AG04450 (cell line): ENCODE data around the gene TRIM71. TPM values are rescaled to one million over a fixed set of nuclear protein-coding genes. Genes with fewer than 3 reads are reported as not detected.

Experiments
- CTCF ChIA-PET: fragments of 300-600, 350-600 bp; formaldehyde crosslinking; extraction: SDS; loops from one replicate; lab custom pipeline; 2022; ENCODE audit warnings: antibody characterized with exemption, inconsistent platforms; lab: Charles Lee
- POLR2A ChIA-PET: fragments of 350-600 bp; formaldehyde crosslinking; extraction: SDS; loops from one replicate; lab custom pipeline; 2021; ENCODE audit warnings: antibody characterized with exemption, inconsistent platforms; lab: Yijun Ruan, JAX
- DNase-seq: peaks from one replicate; pipeline ENCODE4 v3.0.0-alpha.2; 2011; ENCODE audit warnings: low read depth, low spot score
- H3K27ac ChIP-seq: one replicate; pipeline ENCODE4 v1.5.1; 2012; ENCODE audit warnings: low read depth, low read length, control low read depth
- H3K27me3 ChIP-seq: one replicate; pipeline ENCODE4 v1.6.0; 2012; ENCODE audit warnings: low read length; ENCODE audit not compliant: control insufficient read depth, insufficient read depth
- H3K4me3 ChIP-seq: 2 replicates; pipeline ENCODE4 v1.5.1; 2011; ENCODE audit warnings: mild to moderate bottlenecking, low read depth, low read length, control low read depth
- H3K9me3 ChIP-seq: 2 replicates; pipeline ENCODE4 v1.5.1; 2012; ENCODE audit warnings: low read length; ENCODE audit not compliant: control insufficient read depth, insufficient read depth
- CTCF ChIP-seq: IDR thresholded peaks from 2 replicates; pipeline ENCODE4 v1.5.1; 2011; ENCODE audit warnings: low read depth, low read length, control low read depth, inconsistent platforms
- polyA minus RNA-seq: library from RNA; depleted of rRNA, polyadenylated mRNA; stranded (reverse); fragments of >200 nt; gene quantifications from 2 replicates; pipeline ENCODE4 v1.2.3, GENCODE V29; 2011; rRNA and poly(A)+ RNA removed
- polyA plus RNA-seq: library from polyadenylated mRNA; depleted of rRNA; stranded (reverse); fragments of >200 nt; gene quantifications from 2 replicates; pipeline ENCODE4 v1.2.3, GENCODE V29; 2011; rRNA removed

TRIM71 gene
- polyA plus RNA-seq = not detected in 2 replicates
- polyA minus RNA-seq = not detected in 2 replicates

DNA sequence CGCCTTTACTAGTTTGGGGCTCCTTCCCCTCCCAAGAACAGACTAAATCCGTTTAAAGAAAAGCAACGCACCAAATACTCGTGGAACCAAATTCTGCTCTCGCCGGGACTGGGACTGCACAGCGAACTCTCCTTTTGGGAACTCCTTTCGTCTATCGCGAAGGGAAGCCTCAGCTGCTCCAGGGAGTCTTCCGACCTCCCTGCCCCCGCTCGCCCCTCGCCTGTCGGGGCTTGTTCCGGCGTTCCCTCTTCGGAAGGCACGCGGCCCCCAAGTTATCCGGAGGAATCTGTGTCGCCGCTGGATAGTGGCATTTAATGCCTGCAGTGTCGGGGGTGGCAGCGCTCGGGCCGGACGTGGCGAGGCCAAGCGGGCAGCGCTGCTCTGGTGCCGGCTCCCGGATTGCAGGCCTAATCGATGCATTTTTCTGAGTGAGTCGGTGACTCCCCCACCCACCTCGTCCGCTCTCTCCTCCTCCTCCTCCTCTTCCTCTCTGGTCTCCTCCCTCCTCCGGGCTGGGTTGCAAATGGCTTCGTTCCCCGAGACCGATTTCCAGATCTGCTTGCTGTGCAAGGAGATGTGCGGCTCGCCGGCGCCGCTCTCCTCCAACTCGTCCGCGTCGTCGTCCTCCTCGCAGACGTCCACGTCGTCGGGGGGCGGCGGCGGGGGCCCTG lies at the start of gene TRIM71:
Gene TRIM71, plus strand, starts transcription at position 440 of the 671 bp plus-strand sequence. Its CDS starts 84 bp downstream, at position 524.
- H3K27ac ChIP-seq = no peak within 1 kb of the TSS
- peaks cover 15% of the 10 kb centered on the region for H3K9me3 ChIP-seq
- H3K4me3 ChIP-seq = peak within 1 kb of the TSS; percentile 32; the same call in 1 of the 2 replicates
- ChIA-PET POLR2A (no interaction called here), CTCF (no interaction called here)
- TF ChIP-seq CTCF = no peak
- no peak for DNase-seq
- peaks cover 77% of the 10 kb centered on the region for H3K27me3 ChIP-seq

DNA sequence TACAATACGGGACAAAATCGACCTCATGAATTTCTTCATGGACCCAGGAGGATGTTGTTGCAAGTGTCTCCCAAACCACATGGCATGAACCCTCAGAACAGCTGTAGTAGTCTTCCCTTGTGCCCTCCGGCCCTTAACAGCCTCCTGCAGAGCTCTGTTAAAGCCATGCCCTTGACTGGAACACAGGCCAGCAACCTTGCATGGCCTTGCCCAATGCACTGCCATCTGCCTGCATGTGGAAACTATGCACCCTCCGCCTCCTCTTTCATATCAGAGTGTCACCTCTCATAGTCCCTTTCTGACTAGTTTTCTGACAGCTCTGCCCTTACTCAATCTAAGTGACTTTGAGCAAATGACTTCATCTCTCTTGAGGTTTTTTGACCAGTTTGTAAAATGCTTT lies 39.4 kb upstream of the TRIM71 start:
- no peak for DNase-seq
- ChIA-PET CTCF (interaction anchor here (1.0 kb wide), 1 partner anchor 45 kb away, joined by 4 read pairs; no protein-coding TSS in a partner anchor), POLR2A (interaction anchor here (0.6 kb wide), 1 partner anchor 277 kb away, joined by 4 read pairs; no protein-coding TSS in a partner anchor)
- no peak overlapping the region for H3K27ac ChIP-seq
- no peak for TF ChIP-seq CTCF
- H3K4me3 ChIP-seq = no peak overlapping the region
- H3K27me3 ChIP-seq = no peaks in the 10 kb centered on the region
- H3K9me3 ChIP-seq = no peaks in the 10 kb centered on the region

- CTCF ChIA-PET = interaction anchor here (0.9 to 2.8 kb wide), 18 partner anchors 10 to 457 kb away, joined by 3 to 29 read pairs (median 4); no protein-coding TSS in a partner anchor
- TF ChIP-seq CTCF = no peak
- no peak overlapping the region for H3K27ac ChIP-seq
Observed at GRCh38 chr3:32780071-32780734, 37.6 kb upstream of the TRIM71 start.

DNA sequence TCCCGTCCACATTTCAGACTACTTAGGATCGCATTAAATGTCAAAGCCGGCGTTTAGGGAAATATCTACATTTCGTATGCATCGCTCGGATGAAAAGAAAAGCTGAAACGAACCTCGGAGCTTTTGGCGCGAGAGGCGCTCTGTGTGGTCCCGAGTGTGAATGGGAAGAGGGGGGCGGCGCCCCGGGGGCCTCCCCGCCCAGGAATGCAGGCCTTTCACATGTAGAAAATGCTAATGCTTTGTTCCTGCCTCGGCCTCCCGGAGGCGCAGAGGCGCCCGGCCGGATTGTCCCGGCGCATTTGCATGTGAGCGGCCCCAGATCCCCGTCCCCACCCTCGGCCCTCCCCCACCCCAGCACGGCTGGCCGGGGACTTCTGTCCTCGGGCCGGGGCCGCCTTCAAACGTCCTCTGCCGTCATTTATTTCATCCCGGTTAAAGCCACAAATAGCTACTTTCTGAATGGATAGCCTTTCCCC lies 37.0 kb upstream of the TRIM71 start:
- Histone ChIP-seq H3K9me3 (no peaks in the 10 kb centered on the region), H3K27me3 (no peaks in the 10 kb centered on the region), H3K27ac (no peak overlapping the region), H3K4me3 (peak overlapping the region; percentile 70)
- ChIA-PET CTCF (interaction anchor here (0.9 to 2.8 kb wide), 18 partner anchors 10 to 457 kb away, joined by 3 to 29 read pairs (median 4); no protein-coding TSS in a partner anchor), POLR2A (no interaction called here)
- no peak for TF ChIP-seq CTCF
- no peak for DNase-seq

More at GRCh38 chr3:32780071-32780734, 37.6 kb upstream of the TRIM71 start:
- no peak for DNase-seq
- Histone ChIP-seq H3K9me3 (no peaks in the 10 kb centered on the region), H3K4me3 (no peak overlapping the region; the same call in 1 of the 2 replicates), H3K27me3 (no peaks in the 10 kb centered on the region)
- POLR2A ChIA-PET = no interaction called here
